HS-27A (cell line): ENCODE data around the gene RAP2B.
"Not testable (repeated sequence)": the region's sequence is repeated elsewhere in the genome, so short reads cannot be mapped to it uniquely, and the experiment has no call there.

Source experiments
- DNase-seq: peaks from one replicate; pipeline ENCODE4 v3.0.0-alpha.2; 2012; ENCODE audit warnings: low read depth, missing footprints

RAP2B gene

DNA sequence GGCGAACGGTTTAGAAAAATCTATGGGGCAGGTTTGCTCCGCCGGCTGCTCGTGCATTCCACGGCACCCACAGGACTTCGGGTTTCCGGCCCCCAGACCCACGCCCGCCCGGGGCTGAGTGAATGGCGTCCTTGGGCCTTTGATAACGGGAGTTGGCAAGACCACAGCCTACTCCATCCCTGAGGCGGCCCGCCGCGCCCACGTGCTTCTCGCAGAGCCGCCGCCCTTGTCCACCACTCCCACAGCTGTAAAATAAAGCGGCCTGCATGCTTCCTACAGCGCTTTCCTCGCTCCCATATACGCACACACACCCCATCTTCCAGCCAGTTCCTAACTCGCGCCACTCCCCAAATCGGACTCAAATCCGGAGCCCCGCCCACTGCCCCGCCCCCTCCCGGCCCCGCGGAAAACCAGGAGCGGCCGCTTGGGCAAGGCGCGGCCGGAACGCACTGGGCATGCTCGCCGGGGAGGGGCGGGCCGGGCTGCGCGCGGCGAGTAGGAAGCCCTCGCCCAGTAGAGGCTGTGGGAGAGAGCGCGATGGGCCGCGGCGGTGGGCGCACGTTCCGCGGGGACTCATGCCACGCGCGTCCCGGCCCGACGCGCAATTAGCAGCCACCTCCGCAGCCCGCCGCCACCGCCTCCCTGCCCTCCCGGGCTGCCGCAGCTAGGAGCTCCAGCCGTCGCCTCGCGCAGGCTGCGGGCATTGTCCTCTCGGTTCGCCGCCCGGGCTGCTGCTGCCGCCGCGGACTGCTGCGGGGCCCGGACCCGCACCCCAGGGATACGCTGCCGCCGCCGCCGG lies at the start of gene RAP2B:
TSS of gene RAP2B (plus strand) at position 513 of the 799 bp plus-strand sequence. CDS start 468 bp downstream, outside the sequence.
- DNase-seq: peak; percentile 73

DNA sequence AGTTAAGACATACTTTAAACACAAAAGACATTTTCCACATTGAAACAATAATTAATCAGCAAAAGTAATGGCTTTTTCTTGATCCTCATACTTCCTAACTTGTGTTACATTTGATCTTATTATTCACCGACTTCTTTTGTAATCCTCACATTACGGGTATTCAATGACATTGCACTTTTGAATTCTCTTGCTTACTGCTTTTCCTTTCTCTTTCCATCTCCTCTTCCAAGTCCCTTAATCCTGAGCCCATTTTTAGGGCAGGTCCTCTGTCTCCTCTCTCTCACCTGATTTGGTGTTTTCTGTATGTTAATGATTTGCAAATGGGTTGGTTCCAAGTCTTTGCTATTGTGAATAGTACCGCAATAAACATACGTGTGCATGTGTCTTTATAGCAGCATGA lies 48.5 kb upstream of the RAP2B start:
- no peak for DNase-seq

GRCh38 chr3:153114270-153114669 lies 47.8 kb upstream of the RAP2B start:
- DNase-seq: not testable (repeated sequence)

- no peak for DNase-seq
Observed at GRCh38 chr3:153115326-153115725, 46.7 kb upstream of the RAP2B start.

DNA sequence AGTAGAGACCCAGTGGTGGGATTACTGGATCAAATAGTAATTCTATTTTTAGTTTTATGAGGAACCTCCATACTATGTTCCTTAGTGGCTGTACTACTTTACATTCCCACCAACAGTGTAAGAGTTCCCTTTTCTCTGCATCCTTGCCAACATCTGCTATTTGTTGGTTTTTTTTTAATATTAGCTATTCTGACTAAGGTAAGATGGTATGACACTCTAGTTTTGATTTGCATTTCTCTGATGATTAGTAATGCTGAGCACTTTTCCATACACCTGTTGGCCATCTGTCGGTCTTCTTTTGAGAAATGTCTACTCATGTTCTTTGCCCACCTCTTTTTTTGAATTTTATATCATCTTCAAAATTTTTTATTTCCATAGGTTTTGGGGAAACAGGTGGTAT lies 34.2 kb upstream of the RAP2B start:
- no peak for DNase-seq

DNA sequence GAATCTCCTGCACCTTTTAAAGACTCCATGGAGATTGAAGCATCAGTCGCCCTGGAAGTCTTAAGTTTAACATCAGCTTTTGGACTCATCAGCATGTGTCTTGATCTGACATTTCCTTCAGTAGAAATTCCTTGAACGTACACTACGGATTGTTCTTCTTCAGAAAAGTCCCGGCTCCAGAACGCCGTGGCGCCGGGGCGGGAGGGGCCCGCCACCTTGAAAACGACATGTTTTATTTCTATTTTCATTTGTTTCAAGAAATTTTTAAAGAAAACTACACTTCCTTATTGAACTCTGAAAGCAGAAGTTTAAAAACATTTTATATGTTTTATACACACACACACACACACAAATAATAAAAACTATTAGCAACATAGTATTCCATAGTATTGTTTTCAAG lies 32.6 kb upstream of the RAP2B start:
- DNase-seq: no peak

DNA sequence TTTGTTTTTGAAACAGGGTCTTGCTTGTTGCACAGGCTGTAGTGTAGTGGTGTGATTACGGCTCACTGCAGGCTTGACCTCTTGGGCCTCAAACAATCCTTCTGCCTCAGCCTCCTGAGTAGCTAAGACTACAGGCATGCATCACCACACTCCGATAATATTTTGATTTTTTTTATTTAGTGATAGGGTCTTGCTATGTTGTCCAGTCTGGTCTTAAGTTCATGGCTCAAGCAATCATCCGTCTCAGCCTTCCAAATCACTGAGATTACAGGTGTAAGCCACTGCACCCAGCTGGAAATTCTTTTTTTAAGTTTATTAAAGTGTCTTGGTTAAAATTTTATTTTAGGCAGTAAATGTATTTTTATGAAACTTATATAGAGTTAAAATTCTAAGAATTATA lies 32.2 kb upstream of the RAP2B start:
- DNase-seq: no peak

DNA sequence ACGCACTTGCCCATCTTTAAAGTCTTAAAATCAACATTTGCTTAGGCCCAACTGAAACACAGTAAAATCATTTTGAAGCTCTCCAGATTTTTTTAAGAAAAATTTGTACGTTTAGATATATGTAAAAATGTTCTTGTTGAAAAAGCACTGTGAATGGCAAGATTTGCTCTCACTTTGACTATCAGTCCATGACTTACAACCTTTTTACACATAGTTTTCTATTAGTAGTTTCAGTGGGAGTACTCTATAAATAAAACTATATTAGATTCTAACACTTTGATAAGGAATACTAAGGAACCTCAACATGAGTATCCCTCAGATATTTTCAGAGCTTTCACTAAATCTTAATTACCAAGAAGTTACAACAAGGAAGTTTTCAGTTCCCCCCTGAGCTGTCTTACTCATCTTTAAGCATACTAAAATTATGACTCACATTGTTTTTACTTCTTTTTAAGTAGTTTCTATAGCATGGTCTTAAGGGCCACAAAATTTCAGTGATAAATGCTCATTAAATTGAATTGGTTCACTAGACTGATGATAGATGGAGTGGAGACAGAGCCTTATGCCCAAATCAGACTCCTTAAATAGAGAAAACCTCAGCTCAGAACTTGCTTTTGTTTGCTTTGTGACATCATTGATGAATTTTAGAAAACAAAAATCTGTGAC lies 31.6 kb upstream of the RAP2B start:
- DNase-seq: no peak

DNA sequence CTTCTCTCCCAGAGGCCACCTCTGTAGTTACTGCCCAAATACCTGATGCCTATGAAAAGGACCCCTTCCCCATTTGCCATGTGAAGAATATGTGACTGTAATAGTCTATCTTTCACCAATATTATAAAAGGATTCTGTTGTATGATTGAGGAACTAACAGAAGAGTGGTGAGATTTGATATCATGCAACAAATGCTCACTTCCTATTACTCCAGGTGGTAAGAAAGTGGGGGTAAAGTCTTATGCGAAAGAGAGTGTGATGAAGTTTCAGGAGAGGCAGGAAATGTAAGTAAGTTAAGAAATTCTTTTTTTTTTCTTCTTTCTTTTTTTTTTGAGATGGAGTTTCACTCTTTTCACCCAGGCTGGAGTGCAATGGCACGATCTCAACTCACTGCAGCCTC lies 24.4 kb upstream of the RAP2B start:
- no peak for DNase-seq

DNA sequence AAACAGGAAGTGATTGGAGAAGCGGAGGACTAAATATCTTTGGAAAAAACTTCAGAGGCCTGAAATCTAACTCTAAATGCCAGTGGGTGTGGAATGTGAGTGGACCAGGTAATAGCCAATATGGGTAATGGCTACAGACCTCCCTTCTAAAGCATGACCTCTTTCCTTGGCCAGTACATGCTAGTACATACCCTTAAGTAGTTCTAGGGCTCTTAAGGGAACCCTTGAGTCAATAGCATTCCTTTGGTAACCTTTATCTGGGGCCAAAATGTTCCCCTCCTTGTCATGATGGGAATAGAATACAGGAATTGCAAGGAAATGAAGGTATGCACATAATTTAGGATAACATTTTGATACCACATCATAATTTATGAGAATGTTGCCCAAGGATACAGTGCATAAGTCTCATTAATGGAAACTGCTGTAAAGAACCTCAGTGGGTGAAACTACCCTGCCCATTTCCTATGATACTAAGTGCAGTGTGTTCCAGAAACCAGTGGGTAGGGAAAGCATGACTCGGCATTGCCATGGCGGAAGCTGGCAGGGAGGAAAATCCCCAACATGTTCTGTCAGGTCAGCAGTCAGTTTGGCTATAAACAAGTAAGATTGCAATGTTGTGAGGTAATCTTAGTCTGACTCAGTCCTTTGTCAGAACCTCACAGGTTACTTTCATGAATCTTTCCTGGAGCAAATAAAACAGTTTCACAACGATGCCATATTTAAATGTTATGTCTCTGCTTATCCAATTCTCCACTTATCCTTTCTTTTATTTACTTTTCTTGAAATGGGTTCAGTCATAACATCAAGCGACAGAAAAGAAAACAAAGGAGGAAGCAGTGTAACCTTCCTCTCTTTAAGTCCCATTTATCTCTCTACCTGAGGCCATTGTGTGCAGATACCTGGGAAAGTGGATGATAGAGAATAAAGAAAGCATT lies 23.5 kb upstream of the RAP2B start:
- DNase-seq: peak; percentile 72

DNA sequence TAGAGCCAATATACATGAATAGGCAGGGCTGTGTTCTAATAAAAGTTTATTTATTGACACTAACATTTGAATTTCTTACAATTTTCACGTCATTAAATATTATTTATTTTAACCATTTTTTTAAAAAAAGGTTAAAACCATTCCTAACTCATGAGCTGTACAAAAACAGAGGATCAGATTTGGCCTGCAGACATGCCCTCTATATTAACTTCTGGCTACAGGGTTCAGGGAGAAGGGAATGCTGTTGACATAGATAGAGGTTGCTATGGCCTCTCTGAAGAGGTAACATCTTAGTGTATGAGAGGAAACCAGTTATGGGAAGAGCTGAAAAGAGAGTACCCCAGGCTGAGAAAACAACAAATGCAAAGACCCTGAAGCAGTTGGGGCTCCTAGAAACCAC lies 19.1 kb upstream of the RAP2B start:
- no peak for DNase-seq

DNA sequence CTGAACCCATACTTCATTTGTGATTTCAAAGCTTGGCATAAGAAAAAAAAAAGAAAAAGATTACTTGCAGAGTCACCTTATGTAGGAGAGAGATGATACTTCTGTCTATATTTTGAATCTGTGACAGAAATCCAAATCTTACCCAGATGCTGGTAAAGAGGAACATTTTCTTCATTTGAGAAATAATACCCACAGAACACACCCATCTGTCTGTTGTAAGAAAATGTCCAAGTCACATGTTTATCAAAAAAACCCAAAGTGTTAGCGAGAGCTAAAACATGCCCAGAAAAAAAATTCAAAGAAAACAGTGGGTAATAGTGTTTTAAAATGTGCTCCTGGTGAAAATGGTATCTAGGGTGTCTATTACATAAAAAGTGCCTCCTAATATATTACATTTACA lies 18.0 kb upstream of the RAP2B start:
- DNase-seq: no peak

- DNase-seq: no peak
Observed at GRCh38 chr3:153144779-153145178, 17.2 kb upstream of the RAP2B start.

DNA sequence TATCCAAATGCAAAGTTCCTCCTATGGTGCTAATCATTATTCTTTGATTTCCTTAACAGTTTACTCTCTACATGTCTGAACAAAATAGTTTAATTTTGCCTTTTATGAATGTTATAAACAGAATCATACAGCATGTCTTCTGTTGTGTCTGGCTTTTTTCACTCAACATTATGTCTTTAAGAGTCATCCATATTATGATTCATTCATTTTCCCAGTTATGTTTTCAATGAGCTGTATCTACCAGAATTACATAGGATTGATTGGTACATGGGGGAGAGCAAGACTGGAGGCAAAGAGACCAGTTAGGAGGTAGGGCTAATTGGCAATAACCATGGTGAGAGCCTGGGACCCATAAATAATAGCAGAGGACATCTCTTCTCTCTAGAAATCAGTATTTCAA lies 16.6 kb upstream of the RAP2B start:
- no peak for DNase-seq

DNA sequence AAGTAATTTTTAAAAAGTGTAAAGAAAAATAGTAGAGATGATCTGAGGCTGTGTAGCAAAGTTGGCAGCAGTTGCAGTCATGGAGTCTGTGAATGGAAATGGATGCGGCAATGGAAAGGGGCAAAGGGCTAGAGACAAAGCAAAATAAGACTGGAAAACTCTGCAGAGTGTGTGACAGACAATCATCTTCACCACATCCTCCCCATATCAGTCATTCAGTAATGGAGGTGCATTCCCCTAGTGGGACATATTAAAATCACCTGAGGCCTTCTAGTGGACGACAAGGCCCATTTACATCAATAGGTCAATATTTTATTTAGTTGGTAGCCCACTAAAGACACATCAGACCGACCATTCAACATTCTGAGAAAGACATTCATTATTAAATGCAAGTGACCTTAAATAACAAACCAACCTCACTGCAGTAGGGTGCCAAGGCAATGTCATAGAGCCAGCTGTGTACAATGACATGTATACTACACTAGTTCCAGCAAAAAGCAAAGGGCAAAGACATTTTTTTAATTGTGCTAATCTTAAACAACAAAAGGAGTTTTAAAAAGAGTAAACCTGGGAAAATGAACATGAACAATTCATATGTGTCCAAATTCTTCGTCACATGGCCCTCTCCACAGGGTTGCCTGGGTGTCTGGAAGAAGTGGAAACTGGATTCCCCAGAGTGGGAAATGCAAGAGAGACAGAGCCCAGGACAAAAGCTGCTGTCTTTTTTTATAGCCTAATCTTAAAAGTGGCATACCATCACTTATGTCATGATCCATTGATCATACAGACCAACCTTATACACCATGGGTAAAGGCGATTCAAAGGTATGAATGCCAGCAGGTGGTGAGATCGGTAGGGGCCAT lies 15.6 kb upstream of the RAP2B start:
- DNase-seq: no peak

- no peak for DNase-seq
Observed at GRCh38 chr3:153150991-153151390, 11.0 kb upstream of the RAP2B start.

- DNase-seq: not testable (repeated sequence)
Observed at GRCh38 chr3:153155786-153156185, 6.2 kb upstream of the RAP2B start.

GRCh38 chr3:153158189-153158588 lies 3.8 kb upstream of the RAP2B start:
- DNase-seq: no peak

GRCh38 chr3:153158961-153159735 lies 2.9 kb upstream of the RAP2B start:
- DNase-seq: no peak

GRCh38 chr3:153159771-153160397 lies 2.1 kb upstream of the RAP2B start:
- DNase-seq: no peak
